ENCODE results near the gene MTHFD2. TPM values are rescaled to one million over a fixed set of nuclear protein-coding genes. Genes with fewer than 3 reads are reported as not detected.

MTHFD2 gene
- total RNA-seq, 4 donors from 2014 or later = 13.2 to 57.7 (median 25.7) TPM

DNA sequence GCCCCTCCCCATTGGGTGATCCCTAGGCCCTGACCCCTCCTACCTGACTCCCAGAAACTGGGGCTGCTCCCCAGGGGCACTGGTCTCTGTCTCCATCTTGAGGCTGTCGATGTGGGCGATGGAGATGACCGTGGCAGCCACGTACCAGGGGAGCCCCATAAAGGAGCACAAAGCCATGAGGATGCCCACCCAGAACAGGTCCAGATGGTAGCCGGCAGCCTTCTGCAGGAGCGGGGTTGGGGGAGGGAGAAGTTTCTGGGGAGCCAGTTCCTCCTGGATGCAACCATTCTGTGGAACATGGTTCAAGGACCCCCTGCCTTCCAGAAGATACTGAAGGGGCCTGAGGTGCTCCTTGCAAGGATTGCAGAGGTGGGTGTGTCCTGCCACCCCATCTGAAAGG lies 34.0 kb downstream of the MTHFD2 start:
- Histone ChIP-seq H3K27me3 (no peaks in the 10 kb centered on the region), H3K36me3 (peaks cover 0 to 72% (median 0%) of the 10 kb centered on the region in 3 donors), H3K27ac (no peak overlapping the region), H3K9me3 (no peaks in the 10 kb centered on the region), H3K4me3 (no peak overlapping the region), H3K4me1 (no peaks in the 10 kb centered on the region)
- TF ChIP-seq, protein P1, sequence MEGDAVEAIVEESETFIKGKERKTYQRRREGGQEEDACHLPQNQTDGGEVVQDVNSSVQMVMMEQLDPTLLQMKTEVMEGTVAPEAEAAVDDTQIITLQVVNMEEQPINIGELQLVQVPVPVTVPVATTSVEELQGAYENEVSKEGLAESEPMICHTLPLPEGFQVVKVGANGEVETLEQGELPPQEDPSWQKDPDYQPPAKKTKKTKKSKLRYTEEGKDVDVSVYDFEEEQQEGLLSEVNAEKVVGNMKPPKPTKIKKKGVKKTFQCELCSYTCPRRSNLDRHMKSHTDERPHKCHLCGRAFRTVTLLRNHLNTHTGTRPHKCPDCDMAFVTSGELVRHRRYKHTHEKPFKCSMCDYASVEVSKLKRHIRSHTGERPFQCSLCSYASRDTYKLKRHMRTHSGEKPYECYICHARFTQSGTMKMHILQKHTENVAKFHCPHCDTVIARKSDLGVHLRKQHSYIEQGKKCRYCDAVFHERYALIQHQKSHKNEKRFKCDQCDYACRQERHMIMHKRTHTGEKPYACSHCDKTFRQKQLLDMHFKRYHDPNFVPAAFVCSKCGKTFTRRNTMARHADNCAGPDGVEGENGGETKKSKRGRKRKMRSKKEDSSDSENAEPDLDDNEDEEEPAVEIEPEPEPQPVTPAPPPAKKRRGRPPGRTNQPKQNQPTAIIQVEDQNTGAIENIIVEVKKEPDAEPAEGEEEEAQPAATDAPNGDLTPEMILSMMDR (IDR thresholded peaks at IDR 0.05) = no peak
- TF ChIP-seq POLR2A (IDR thresholded peaks at IDR 0.05) (no peak), EP300 (IDR thresholded peaks at IDR 0.05) (no peak)
- DNase-seq (ENCODE audit: low spot score in 2 of 2) = no peak
- 86 to 96% methylated on average over 6 of the region's 6 CpGs for WGBS, 2 donors

DNA sequence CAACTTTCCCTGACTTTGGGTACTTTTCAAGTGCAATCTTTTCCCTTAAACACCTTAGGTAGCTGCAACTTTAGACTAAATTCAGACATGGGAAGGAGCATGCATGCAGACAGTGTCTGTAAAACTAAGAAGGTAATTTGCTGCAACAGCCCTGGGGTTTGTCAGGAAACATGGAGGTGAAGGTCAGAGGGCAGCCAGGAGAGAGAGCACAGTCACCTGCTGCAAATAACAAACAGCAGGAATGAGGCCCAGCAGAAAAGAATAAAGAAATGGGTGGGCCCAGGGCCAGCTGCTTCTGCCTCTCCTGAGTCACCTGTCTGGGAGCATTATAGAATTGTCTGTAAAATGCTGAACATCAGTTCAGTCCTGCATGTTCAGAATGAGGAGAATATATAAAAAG lies 35.2 kb downstream of the MTHFD2 start:
- no peak overlapping the region for H3K4me3 ChIP-seq
- H3K36me3 ChIP-seq = peaks cover 0 to 61% (median 0%) of the 10 kb centered on the region in 3 donors
- no peaks in the 10 kb centered on the region for H3K9me3 ChIP-seq
- TF ChIP-seq EP300 (IDR thresholded peaks at IDR 0.05) (no peak), POLR2A (IDR thresholded peaks at IDR 0.05) (no peak)
- TF ChIP-seq, protein P1 (IDR thresholded peaks at IDR 0.05) = no peak
- no peak overlapping the region for H3K27ac ChIP-seq
- no peaks in the 10 kb centered on the region for H3K27me3 ChIP-seq
- H3K4me1 ChIP-seq = no peaks in the 10 kb centered on the region
- DNase-seq (ENCODE audit: low spot score in 2 of 2) = no peak

DNA sequence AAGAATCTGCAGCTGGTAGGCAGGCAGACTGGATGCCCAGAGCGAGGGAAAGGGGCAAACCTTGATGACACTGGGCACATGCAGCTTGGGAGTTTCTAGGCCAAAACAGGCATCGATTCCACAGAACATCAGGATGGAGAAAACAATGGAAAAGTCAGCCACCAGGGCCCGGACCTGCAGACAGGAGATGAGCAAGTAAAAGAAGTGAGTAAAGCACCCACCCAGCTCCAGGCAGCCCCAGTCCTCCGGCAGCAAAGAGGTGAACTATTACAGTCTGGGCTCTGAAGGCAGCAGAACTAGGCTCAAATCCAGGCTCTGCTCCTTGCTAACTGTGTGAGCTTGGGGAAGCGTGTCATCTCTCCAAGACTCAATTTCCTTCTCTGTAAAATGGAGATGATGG lies 36.6 kb downstream of the MTHFD2 start:
- WGBS, 2 donors = 86 to 98% methylated on average over 5 of the region's 5 CpGs
- no peaks in the 10 kb centered on the region for H3K4me1 ChIP-seq
- no peak overlapping the region for H3K4me3 ChIP-seq

DNA sequence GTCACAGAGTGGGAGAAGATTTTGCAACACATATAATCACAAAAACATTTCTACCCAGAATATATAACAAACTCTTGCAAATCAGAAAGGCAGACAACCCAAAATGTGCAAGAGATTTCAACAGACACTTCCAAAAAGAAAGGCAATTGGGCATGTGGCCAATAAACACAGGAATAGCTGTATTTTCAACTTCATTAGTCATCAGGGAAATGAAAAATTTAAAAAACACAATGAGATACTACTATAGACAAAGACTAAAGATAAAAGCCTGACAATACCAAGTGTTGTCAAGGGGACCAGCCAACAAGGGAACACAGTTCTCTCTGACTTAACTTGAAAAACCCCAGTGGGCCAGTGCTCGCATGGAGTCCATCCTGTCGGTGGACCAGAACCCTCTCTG lies 40.5 kb downstream of the MTHFD2 start:
- Histone ChIP-seq H3K9me3 (no peaks in the 10 kb centered on the region), H3K4me1 (no peaks in the 10 kb centered on the region), H3K4me3 (no peak overlapping the region), H3K27ac (no peak overlapping the region), H3K27me3 (no peaks in the 10 kb centered on the region), H3K36me3 (peaks cover 0 to 35% (median 0%) of the 10 kb centered on the region in 3 donors)
- DNase-seq (ENCODE audit: low spot score in 2 of 2) = peak in 1 of 2 donors; percentile 19
- 89 to 90% methylated on average over 2 of the region's 2 CpGs for WGBS, 2 donors
- TF ChIP-seq, protein P1 (IDR thresholded peaks at IDR 0.05) = no peak
- TF ChIP-seq POLR2A (IDR thresholded peaks at IDR 0.05) (no peak), EP300 (IDR thresholded peaks at IDR 0.05) (no peak)

More for the DNA sequence above, 36.6 kb downstream of the MTHFD2 start:
- Histone ChIP-seq H3K27me3 (no peaks in the 10 kb centered on the region), H3K27ac (no peak overlapping the region), H3K36me3 (peaks cover 0 to 67% (median 0%) of the 10 kb centered on the region in 3 donors), H3K9me3 (no peaks in the 10 kb centered on the region)
- no peak for DNase-seq (ENCODE audit: low spot score in 2 of 2)
- TF ChIP-seq POLR2A (IDR thresholded peaks at IDR 0.05) (no peak), EP300 (IDR thresholded peaks at IDR 0.05) (no peak)
- TF ChIP-seq, protein P1 (IDR thresholded peaks at IDR 0.05) = no peak

DNA sequence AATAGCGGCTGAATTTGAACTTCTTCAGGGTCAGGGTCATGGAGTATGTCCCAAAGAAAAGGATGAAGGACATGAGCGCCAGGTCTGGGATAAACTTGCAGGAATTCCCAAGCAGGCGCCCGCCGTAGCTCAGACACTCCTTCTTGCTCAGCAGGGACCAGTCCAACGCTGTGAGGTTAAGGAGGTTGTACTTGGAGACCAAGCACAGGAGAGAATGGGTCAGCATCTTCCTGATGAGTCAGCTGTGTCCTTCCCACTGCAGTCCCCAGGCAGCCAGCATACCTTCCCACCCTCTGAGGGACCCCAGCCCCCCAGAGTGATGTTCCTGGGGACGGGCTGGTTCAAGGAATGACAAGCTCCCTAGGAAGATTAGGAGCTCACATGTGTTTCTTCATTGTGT lies 40.9 kb downstream of the MTHFD2 start:
- TF ChIP-seq, protein P1 (IDR thresholded peaks at IDR 0.05) = no peak
- no peak for TF ChIP-seq POLR2A (IDR thresholded peaks at IDR 0.05)
- no peak for TF ChIP-seq EP300 (IDR thresholded peaks at IDR 0.05)
- no peaks in the 10 kb centered on the region for H3K27me3 ChIP-seq
- H3K4me1 ChIP-seq = no peaks in the 10 kb centered on the region
- WGBS, 2 donors = 84 to 87% methylated on average over 7 of the region's 7 CpGs
- H3K36me3 ChIP-seq = peaks cover 0 to 33% (median 0%) of the 10 kb centered on the region in 3 donors
- H3K4me3 ChIP-seq = no peak overlapping the region
- H3K9me3 ChIP-seq = no peaks in the 10 kb centered on the region
- no peak overlapping the region for H3K27ac ChIP-seq
- DNase-seq (ENCODE audit: low spot score in 2 of 2) = no peak

Measured in tibial nerve (tissue), 4 donors.